Stimulated activated CD8-positive, alpha-beta memory T cell treated with anti-CD3 and anti-CD28 coated beads, Interleukin-4, amount 100 ng/mL, for 48 hours (primary cell): ENCODE data around the gene NUDT22.
A peak's percentile ranks its signal among the peaks of the same experiment; 100 is the strongest.
"Not testable (repeated sequence)": the region's sequence is repeated elsewhere in the genome, so short reads cannot be mapped to it uniquely, and the experiment has no call there.

Source experiments
- DNase-seq: peaks from one replicate; pipeline ENCODE4 v3.0.0-alpha.2; 2020

NUDT22 gene

GRCh38 chr11:64245401-64245796, 19.3 kb downstream of the NUDT22 start:
- DNase-seq: peak; percentile 46

- peak; percentile 85 for DNase-seq
These were observed 19.9 kb downstream of the NUDT22 start for GRCh38 chr11:64245797-64246620.

DNA sequence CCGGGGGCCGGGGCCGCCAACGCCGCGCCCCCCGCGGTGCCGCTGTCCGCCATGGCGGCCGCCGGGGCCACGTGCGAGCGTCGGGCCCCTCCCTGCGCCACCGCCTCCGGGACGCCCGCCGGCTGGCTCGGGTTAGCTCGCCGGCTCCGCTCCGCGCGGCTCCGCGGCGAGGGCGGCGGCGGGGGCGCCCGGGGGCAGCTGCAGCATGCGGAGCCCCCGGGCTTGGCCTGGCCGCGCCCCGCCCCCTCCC, 20.5 kb downstream of the NUDT22 start:
- DNase-seq: not testable (repeated sequence)

DNA sequence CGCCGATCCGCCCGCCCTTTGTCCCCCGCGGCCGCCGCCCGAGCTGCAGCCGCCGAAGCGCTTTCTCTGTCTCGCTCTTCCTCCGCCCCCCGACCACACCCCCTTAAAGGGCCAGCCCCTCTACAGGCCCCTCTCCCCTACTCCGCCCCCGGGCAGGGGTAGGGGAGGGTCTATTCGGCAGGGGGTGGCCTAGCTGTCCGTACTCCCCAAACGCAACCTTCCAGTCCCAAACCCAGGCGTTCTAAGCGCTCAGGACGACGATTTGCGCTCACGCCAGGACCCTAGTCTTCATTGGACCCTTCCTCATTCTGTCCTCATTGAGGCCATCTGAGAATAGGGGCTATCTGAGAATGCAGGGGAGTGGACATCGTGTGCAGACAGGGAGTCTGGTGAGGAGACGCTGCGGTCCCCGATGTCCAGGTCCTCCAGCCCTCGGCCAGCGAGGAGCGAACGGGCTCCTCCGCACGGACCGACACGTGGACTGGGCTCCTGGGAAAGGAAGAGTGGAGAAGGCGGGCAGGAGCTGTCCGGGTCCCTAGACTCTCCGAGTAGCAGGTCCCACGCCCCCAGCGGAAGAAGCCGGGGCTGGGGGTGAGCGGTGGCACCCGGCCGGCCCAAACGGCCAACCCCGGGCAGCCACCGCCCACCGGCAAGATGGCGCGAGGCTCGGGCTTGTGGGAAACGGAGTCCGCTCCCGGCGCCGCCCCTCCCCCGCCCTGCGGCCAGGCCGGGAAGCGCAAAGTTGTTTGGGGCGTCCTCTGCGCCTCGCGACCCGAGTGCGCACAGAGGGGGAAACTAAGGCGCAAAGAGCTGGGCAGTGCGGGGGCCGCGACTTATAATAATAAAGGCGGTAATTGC, 21.0 kb downstream of the NUDT22 start, which contains the start of gene PPP1R14B:
TSS of gene PPP1R14B (minus strand) at position 73 of the 858 bp plus-strand sequence. CDS start 270 bp downstream, outside the sequence.
- peak; percentile 87 for DNase-seq

DNA sequence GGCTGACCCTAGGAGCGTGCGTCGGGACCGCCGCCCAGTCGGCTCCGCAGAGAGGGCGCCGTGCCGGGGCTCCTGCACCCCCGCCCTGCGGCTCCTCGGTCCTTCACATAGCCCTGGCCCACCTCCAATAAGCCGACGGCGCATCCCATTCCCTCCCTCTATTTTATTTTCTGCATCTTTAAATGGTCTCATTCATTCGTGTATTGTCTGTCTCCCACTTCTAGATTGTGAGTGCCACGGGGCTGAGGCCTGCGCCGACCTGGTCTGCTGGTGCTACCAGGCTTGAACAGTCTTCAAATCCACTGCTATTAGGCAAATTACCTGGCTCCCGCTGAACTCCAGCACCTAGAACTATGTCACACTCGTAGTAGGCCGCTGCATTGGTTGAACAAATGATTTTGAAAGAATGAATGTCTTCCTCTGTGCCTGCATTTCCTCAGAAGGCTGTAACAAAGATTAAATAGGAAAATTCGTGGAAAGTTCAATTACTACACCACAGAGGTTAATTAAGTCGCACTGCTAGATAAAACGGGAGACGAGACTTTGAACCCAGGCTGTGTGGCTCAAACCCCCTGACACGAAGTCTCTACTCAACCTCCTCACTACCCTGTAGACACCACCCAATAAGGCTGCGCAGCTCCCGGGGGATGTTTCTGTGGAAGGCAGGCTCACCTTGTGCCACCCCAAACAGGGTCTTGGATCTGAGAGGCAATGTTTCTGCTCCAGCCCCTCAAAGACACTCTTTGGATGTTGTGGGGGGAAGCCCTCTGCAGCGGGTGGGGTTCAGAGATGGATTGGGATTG, 21.9 kb downstream of the NUDT22 start:
- DNase-seq: no peak

GRCh38 chr11:64248578-64248977, 22.5 kb downstream of the NUDT22 start:
- no peak for DNase-seq

DNA sequence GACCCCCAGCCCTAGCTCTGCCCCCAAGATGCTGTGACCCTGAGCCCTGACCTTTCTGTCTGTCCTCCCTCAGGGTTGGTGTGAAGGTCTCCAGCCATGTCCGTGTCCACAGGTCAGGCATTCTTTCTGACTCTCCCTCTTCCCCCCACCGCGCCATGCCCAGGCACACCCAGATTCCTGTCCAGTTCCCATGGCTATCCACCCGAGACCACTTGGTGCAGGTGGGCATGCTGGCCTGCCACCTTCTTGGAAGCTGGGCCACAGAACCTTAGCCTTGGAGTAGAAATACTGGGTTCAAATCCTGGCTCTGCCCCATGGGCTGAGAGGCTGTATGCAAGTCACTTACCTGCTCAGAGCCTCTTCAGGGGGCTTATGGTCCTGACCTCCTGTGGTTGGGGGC, 23.0 kb downstream of the NUDT22 start:
- no peak for DNase-seq

- DNase-seq: no peak
These were observed 23.7 kb downstream of the NUDT22 start for GRCh38 chr11:64249563-64250414.

DNA sequence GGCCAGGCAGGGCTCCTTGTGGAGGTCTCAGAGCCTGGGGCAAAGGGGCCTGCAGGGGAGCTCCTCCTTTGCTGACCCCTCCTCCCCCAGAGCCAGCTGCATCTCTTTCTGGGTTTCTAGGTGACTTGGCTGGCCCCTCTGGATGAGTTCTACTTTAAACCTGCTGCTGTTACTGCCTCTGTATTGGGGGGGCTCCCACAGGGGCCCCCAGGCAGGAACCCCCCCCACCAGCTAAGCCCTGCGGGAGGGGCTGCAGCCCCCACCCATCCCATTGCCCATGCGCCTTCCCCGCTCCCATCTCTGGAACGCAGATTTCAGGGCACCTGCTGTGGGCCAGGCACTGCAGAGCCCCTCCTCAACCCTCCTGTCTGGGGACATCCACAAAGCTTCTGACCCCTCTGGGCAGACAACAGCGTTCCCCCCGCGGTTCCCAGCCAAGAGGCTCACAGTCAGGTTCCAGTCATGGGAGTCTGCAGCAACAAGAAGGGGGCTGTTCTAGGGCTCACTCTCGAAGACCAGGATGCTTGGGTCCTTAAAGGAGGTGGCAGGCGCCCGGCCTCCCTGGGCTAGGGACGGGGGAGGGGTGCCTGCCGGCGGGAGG, 24.4 kb downstream of the NUDT22 start:
- DNase-seq: no peak

- peak; percentile 78 for DNase-seq
These were observed 25.1 kb downstream of the NUDT22 start, which contains the start of gene PLCB3 for GRCh38 chr11:64251016-64251752. PLCB3 (plus strand) TSS chr11:64251530; CDS start chr11:64251650, 120 bp downstream.

- DNase-seq: no peak
These were observed 25.6 kb downstream of the NUDT22 start for GRCh38 chr11:64251753-64252002.

- peak; percentile 62 for DNase-seq
These were observed 26.2 kb downstream of the NUDT22 start for GRCh38 chr11:64252003-64252872.

DNA sequence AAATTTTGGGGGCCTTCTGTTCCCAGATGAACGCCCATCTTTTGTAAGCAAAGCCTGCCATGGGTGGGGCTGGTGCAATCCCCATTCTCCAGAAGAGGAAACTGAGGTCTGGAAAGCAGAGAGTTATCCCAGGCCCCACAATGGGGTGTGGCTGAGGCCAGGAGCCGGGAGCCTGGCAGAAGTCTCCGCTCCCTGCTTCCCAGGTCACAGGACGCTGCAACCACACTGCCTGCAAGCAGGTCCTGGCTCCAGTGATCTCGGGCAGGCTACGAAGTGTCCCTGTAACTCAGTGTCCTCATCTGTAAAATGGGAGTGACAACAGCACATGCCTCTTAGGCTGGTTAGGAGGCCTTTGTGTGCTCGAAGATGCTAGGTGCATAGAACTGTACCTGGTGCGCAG, 27.0 kb downstream of the NUDT22 start:
- DNase-seq: no peak

DNA sequence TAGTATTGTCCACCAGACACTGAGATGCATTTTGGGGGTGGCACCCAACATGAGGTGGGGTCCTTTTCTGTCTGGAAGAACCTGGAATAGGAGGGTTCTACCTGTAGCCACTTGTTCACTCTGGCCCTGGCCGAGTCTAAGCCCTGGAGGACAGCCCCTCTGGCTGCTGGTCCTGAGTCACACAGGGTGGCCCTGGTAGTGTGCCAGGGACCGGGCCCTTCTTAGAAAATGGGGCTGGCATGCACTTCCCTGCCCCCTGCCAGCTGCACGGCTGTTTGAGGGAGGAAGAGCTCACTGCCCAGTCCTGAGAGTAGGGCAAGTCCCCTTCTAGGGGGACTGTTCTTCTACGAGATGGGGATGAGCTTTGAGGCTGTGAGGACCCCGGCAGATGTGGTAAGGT, 27.4 kb downstream of the NUDT22 start:
- no peak for DNase-seq

DNA sequence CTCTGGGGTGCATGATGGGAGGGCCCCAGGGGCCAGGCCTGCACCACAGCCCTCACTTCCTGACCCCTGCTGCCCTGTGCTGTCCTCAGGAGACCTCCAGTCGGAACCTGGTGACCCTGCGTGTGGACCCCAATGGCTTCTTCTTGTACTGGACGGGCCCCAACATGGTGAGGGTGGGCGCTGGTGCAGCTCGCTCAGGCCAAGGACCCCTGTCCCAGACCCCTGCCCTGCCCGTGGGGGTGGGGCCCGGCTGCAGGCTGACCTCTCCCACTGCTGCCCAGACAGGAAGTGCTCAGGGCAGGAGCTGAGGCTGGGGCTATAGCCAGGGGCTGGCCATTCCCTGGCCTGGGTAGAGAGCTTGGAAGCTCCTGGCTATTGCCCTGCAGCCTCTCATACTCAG, 28.3 kb downstream of the NUDT22 start:
- no peak for DNase-seq

DNA sequence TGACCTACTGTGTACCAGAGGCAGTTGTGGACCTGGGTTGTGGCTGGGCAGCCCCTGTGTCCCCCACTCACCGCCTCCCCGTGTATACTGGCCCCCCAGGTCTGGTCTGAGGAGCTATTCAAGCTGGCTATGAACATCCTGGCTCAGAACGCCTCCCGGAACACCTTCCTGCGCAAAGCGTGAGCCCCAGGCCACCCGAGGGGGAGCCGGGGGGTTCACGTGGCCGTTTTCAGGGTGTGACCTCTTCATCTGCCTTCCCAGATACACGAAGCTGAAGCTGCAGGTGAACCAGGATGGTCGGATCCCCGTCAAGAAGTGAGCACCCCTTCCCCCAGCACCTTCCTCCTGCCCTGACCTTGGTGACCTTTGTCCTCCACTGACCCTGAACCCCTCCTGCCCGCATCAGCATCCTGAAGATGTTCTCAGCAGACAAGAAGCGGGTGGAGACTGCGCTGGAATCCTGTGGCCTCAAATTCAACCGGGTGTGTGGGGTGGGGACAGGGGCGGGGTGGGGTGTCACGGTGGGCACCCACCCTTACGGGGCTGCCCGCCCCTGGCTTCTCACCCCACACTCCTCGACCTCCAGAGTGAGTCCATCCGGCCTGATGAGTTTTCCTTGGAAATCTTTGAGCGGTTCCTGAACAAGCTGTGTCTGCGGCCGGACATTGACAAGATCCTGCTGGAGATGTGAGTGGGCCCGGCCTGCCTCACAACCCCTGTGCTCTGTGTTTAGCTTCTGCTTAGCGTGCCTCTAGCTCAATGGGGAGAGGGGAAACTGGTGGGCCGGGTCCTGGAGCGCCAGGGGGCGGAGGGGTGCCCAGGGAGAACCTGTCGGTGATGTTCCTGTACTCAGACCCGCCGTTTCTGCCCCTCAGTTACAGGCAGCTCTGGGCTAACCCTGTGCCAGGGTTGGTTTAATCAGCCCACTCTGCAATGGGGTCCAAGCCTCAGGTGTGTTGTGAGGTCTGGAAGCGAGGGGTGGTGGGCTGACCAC, 29.4 kb downstream of the NUDT22 start:
- DNase-seq: no peak

GRCh38 chr11:64256300-64256699, 30.2 kb downstream of the NUDT22 start:
- DNase-seq: no peak

GRCh38 chr11:64258356-64258755, 32.3 kb downstream of the NUDT22 start:
- no peak for DNase-seq

DNA sequence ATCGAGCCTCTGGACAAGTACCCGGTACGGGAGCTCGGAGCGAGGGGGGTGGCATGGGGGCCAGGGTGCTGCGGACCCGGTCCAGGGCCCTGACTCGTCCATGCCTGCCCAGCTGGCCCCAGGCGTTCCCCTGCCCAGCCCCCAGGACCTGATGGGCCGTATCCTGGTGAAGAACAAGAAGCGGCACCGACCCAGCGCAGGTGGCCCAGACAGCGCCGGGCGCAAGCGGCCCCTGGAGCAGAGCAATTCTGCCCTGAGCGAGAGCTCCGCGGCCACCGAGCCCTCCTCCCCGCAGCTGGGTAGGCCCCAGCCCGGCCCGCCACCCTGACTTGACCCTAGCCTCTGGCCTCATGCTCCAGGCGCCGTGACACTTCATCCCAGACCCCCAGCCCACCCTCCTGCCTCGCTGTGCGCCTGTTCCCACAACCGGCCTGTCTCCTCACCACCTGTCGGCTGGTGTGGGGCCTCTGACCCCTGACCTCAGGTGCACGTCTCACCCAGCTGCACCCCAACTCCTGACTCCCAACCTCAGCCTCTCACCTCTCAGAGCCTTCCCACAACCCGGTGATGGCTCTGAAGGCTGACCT, 33.0 kb downstream of the NUDT22 start:
- DNase-seq: no peak
